WTC11 (cell line): ENCODE data around the gene PHACTR3.

Experiments
- CBFB ChIP-seq: sonication (generic); formaldehyde crosslinking; IDR thresholded peaks from 2 replicates; pipeline ENCODE4 v1.8.1; 2022; ENCODE audit warnings: mild to moderate bottlenecking, low read depth, missing genetic modification reagents
- CREB1 ChIP-seq: sonication (generic); formaldehyde crosslinking; IDR thresholded peaks from 2 replicates; pipeline ENCODE4 v1.8.0; 2023; ENCODE audit warnings: mild to moderate bottlenecking, missing genetic modification reagents
- ESRRA ChIP-seq: sonication (generic); formaldehyde crosslinking; IDR thresholded peaks from 2 replicates; pipeline ENCODE4 v1.8.1; 2022; ENCODE audit warnings: mild to moderate bottlenecking, missing genetic modification reagents, borderline replicate concordance
- IRF2 ChIP-seq: sonication (generic); formaldehyde crosslinking; IDR thresholded peaks from 2 replicates; pipeline ENCODE4 v1.8.0; 2022; ENCODE audit warnings: low read depth, missing genetic modification reagents, borderline replicate concordance
- NFYB ChIP-seq: sonication (generic); formaldehyde crosslinking; conservative IDR thresholded peaks from 2 replicates; pipeline ENCODE4 v1.8.0; 2022; ENCODE audit warnings: low read depth, missing genetic modification reagents
- NR3C1 ChIP-seq: sonication (generic); formaldehyde crosslinking; conservative IDR thresholded peaks from 2 replicates; pipeline ENCODE4 v1.8.1; 2023; ENCODE audit warnings: low read depth, mild to moderate bottlenecking, missing genetic modification reagents
- PRRX2 ChIP-seq: fragments of 250-450 bp; sonication (Bioruptor Pico); IDR thresholded peaks from 2 replicates; pipeline ENCODE4 v1.8.0; 2021; ENCODE audit warnings: mild to moderate bottlenecking
- ZMAT4 ChIP-seq: fragments of 250-450 bp; sonication (Bioruptor Pico); IDR thresholded peaks from 2 replicates; pipeline ENCODE4 v1.9.0; 2021; ENCODE audit warnings: mild to moderate bottlenecking
- ZNF396 ChIP-seq: fragments of 250-450 bp; sonication (Bioruptor Pico); IDR thresholded peaks from 2 replicates; pipeline ENCODE4 v1.8.0; 2021; ENCODE audit warnings: mild to moderate bottlenecking, moderate library complexity, borderline replicate concordance

- TF ChIP-seq PRRX2 (CRISPR knock-in tag) (no peak), ZNF396 (CRISPR knock-in tag) (no peak), ZMAT4 (no peak), NR3C1 (no peak), CREB1 (CRISPR knock-in tag) (no peak), IRF2 (CRISPR knock-in tag) (no peak), ESRRA (CRISPR knock-in tag) (no peak), CBFB (no peak), NFYB (no peak)
These were observed 169.9 kb downstream of the PHACTR3 start for GRCh38 chr20:59774204-59774641.
